Peyer's patch (tissue), 4 donors: Measurements from ENCODE around the gene TRIM6.

Experiments used
- CTCF ChIP-seq, 6 experiments: fragments of 450-650 bp in 4 of 6; fragments of 200-600 bp in 2 of 6; sonication (generic) in 1 of 6; IDR thresholded peaks; one replicate each; pipeline ENCODE4 v1.5.1; 2017 to 2019; ENCODE audit warnings: antibody characterized with exemption in 6 of 6, mild to moderate bottlenecking in 3 of 6, moderate library complexity in 1 of 6
- POLR2A ChIP-seq, 2 donors: fragments of 450-650 bp; IDR thresholded peaks; one replicate each; pipeline ENCODE4 v1.5.1; 2017; ENCODE audit warnings: antibody characterized with exemption in 2 of 2, mild to moderate bottlenecking in 2 of 2, moderate library complexity in 2 of 2

DNA sequence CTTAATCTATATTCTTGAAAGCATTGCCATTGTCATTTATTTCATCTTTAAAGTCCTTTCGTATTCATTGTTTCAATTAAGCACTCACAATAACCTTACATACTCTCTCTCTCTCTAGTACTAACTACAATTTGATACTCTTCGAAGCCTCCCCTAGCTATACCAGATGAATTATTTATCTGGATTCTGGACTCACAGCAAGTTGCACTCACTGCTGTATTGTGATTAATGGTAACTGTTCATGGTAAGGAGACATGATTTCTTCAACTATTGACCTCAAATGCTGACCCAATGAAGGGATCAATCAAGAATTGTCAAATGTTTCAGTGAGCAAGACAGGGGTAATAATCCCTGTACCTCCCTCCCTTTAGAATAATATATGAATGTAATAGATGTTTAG lies 21.8 kb upstream of the TRIM6 start:
- TF ChIP-seq CTCF (IDR thresholded peaks at IDR 0.05) (no peak), POLR2A (IDR thresholded peaks at IDR 0.05) (no peak)
